Measurements from ENCODE around the gene GRM2.
"Not testable (repeated sequence)": the region's sequence is repeated elsewhere in the genome, so short reads cannot be mapped to it uniquely, and the experiment has no call there.

GRM2 gene

GRCh38 chr3:51720292-51721061 lies 13.6 kb downstream of the GRM2 start:
- H3K27me3 ChIP-seq (ENCODE audit: control insufficient read depth, insufficient read depth, low read length), result no peaks in the 10 kb centered on the region
- H3K9ac ChIP-seq (ENCODE audit: low read length), result no peak overlapping the region
- H3K4me3 ChIP-seq (ENCODE audit: low read length), result no peak overlapping the region
- no peaks in the 10 kb centered on the region for H3K36me3 ChIP-seq (ENCODE audit: control insufficient read depth, insufficient read depth, low read length)
- H3K4me1 ChIP-seq (ENCODE audit: control insufficient read depth, insufficient read depth, low read length), result no peaks in the 10 kb centered on the region
- no peaks in the 10 kb centered on the region for H3K9me3 ChIP-seq (ENCODE audit: control insufficient read depth, low read length)

GRCh38 chr3:51721062-51721745 lies 14.3 kb downstream of the GRM2 start:
- H3K9me3 ChIP-seq (ENCODE audit: control insufficient read depth, low read length), result no peaks in the 10 kb centered on the region
- no peaks in the 10 kb centered on the region for H3K4me1 ChIP-seq (ENCODE audit: control insufficient read depth, insufficient read depth, low read length)
- H3K36me3 ChIP-seq (ENCODE audit: control insufficient read depth, insufficient read depth, low read length), result no peaks in the 10 kb centered on the region
- H3K9ac ChIP-seq (ENCODE audit: low read length), result no peak overlapping the region
- no peaks in the 10 kb centered on the region for H3K27me3 ChIP-seq (ENCODE audit: control insufficient read depth, insufficient read depth, low read length)
- no peak overlapping the region for H3K4me3 ChIP-seq (ENCODE audit: low read length)

- Histone ChIP-seq H3K9me3 (ENCODE audit: control insufficient read depth, low read length) (no peaks in the 10 kb centered on the region), H3K4me3 (ENCODE audit: low read length) (no peak overlapping the region), H3K36me3 (ENCODE audit: control insufficient read depth, insufficient read depth, low read length) (no peaks in the 10 kb centered on the region), H3K9ac (ENCODE audit: low read length) (no peak overlapping the region), H3K4me1 (ENCODE audit: control insufficient read depth, insufficient read depth, low read length) (no peaks in the 10 kb centered on the region), H3K27me3 (ENCODE audit: control insufficient read depth, insufficient read depth, low read length) (no peaks in the 10 kb centered on the region)
These were observed 15.5 kb downstream of the GRM2 start for GRCh38 chr3:51722362-51722761.

DNA sequence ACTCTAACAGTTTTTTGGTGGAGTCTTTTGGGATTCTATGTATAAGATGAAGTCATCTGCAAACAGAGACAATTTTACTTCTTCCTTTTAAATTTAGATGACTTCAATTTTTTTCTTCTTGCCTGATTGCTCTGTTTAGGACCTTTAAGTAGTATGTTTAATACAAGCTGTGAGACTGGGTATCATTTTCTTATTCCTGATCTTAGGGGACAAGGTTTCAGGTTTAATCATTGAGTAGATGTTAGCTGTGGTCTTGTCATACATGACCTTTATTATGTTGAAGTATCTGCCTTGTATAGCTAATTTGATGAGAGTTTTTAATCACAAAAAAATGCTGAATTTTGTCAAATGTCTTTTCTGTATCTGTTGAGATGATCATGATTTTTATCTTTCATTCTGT lies 20.6 kb downstream of the GRM2 start:
- Histone ChIP-seq H3K4me3 (ENCODE audit: low read length) (no peak overlapping the region), H3K4me1 (ENCODE audit: control insufficient read depth, insufficient read depth, low read length) (no peaks in the 10 kb centered on the region), H3K9ac (ENCODE audit: low read length) (no peak overlapping the region), H3K36me3 (ENCODE audit: control insufficient read depth, insufficient read depth, low read length) (no peaks in the 10 kb centered on the region), H3K27me3 (ENCODE audit: control insufficient read depth, insufficient read depth, low read length) (no peaks in the 10 kb centered on the region), H3K9me3 (ENCODE audit: control insufficient read depth, low read length) (no peaks in the 10 kb centered on the region)

DNA sequence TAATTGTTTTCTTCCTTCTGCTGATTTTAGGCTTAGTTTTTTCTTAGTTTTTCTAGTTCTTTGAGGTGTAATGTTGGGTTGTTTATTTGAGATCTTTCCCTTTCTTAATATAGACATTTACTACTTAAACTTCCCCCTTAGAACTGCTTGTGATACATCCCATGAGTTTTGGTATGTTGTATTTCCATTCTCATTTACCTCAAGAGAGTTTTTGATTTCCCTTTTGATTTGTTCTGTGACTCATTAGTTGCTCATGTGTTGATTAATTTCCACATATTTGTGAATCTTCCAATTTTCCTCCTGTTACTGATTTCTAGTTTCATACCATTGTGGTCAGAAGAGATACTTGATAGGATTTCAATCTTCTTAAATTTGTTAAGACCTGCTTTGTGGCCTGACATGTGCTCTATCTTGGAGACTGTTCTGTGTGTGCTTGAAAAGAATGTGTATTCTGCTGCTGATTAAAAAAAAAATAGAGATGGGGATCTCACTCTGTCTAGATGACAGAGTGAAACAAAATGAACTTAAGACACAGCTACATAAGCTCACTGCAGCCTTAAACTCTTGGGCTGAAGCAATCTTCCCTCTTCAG lies 22.3 kb downstream of the GRM2 start:
- Histone ChIP-seq H3K4me3 (ENCODE audit: low read length) (no peak overlapping the region), H3K36me3 (ENCODE audit: control insufficient read depth, insufficient read depth, low read length) (no peaks in the 10 kb centered on the region), H3K27me3 (ENCODE audit: control insufficient read depth, insufficient read depth, low read length) (no peaks in the 10 kb centered on the region), H3K9ac (ENCODE audit: low read length) (no peak overlapping the region), H3K4me1 (ENCODE audit: control insufficient read depth, insufficient read depth, low read length) (no peaks in the 10 kb centered on the region), H3K9me3 (ENCODE audit: control insufficient read depth, low read length) (no peaks in the 10 kb centered on the region)

DNA sequence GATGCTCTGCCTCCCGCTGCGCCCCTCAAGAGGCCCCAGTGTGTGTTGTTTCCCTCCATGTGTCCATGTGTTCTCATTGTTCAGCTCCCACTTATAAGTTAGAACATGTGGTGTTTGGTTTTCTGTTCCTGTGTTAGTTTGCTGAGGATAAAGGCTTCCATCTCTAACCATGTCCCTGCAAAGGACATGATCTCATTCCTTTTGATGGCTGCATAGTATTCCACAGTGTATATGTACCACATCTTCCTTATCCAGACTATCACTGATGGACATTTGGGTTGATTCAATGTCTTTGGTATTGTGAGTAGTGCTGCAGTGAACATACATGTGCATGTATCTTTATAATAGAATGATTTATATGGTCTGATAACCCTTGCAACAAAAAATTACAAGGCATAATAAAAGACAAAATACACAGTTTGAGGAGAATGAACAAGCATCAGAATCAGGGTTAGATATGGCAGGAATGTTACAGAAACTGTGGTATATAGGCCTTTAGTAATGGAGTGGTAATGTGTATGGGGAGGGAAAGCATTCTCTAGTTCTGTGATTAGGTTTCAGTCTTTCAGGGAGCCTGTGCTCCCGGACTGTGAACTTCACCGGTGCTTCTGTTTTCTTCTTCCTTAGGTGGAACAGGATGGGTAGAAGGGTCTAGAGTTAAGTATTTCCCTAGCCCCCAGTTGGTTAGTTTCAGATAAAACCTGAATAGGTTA lies 27.1 kb downstream of the GRM2 start:
- Histone ChIP-seq H3K4me1 (ENCODE audit: control insufficient read depth, insufficient read depth, low read length) (no peaks in the 10 kb centered on the region), H3K9ac (ENCODE audit: low read length) (no peak overlapping the region), H3K9me3 (ENCODE audit: control insufficient read depth, low read length) (no peaks in the 10 kb centered on the region), H3K27me3 (ENCODE audit: control insufficient read depth, insufficient read depth, low read length) (no peaks in the 10 kb centered on the region), H3K36me3 (ENCODE audit: control insufficient read depth, insufficient read depth, low read length) (no peaks in the 10 kb centered on the region), H3K4me3 (ENCODE audit: low read length) (no peak overlapping the region)

- Histone ChIP-seq H3K9ac (ENCODE audit: low read length) (no peak overlapping the region), H3K36me3 (ENCODE audit: control insufficient read depth, insufficient read depth, low read length) (no peaks in the 10 kb centered on the region), H3K4me3 (ENCODE audit: low read length) (no peak overlapping the region), H3K9me3 (ENCODE audit: control insufficient read depth, low read length) (no peaks in the 10 kb centered on the region), H3K4me1 (ENCODE audit: control insufficient read depth, insufficient read depth, low read length) (no peaks in the 10 kb centered on the region), H3K27me3 (ENCODE audit: control insufficient read depth, insufficient read depth, low read length) (no peaks in the 10 kb centered on the region)
These were observed 27.7 kb downstream of the GRM2 start for GRCh38 chr3:51734572-51734907.

DNA sequence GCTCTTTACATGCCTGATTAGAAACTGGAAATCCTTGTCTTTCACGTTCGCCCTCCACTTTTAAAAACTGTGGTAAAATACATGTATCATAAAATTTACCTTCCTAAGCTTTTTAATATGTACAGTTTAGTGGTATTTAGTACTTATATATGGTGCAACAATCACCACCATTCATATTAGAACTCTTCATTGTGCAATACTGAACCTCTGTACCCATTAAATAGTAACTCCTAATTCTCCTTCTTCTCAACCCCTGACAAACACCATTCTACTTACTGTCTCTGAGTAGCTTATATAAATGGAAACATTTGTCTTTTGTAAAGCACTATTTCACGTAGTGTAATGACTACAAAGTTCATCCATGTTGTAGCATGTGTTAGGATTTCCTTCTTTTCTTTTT lies 28.2 kb downstream of the GRM2 start:
- Histone ChIP-seq H3K27me3 (ENCODE audit: control insufficient read depth, insufficient read depth, low read length) (no peaks in the 10 kb centered on the region), H3K9me3 (ENCODE audit: control insufficient read depth, low read length) (no peaks in the 10 kb centered on the region), H3K36me3 (ENCODE audit: control insufficient read depth, insufficient read depth, low read length) (no peaks in the 10 kb centered on the region), H3K9ac (ENCODE audit: low read length) (no peak overlapping the region), H3K4me3 (ENCODE audit: low read length) (no peak overlapping the region), H3K4me1 (ENCODE audit: control insufficient read depth, insufficient read depth, low read length) (no peaks in the 10 kb centered on the region)

- H3K4me3 ChIP-seq (ENCODE audit: low read length), result no peak overlapping the region
- no peaks in the 10 kb centered on the region for H3K27me3 ChIP-seq (ENCODE audit: control insufficient read depth, insufficient read depth, low read length)
- H3K9ac ChIP-seq (ENCODE audit: low read length), result no peak overlapping the region
- no peaks in the 10 kb centered on the region for H3K9me3 ChIP-seq (ENCODE audit: control insufficient read depth, low read length)
- H3K4me1 ChIP-seq (ENCODE audit: control insufficient read depth, insufficient read depth, low read length), result no peaks in the 10 kb centered on the region
- no peaks in the 10 kb centered on the region for H3K36me3 ChIP-seq (ENCODE audit: control insufficient read depth, insufficient read depth, low read length)
These were observed 29.1 kb downstream of the GRM2 start for GRCh38 chr3:51735950-51736349.

DNA sequence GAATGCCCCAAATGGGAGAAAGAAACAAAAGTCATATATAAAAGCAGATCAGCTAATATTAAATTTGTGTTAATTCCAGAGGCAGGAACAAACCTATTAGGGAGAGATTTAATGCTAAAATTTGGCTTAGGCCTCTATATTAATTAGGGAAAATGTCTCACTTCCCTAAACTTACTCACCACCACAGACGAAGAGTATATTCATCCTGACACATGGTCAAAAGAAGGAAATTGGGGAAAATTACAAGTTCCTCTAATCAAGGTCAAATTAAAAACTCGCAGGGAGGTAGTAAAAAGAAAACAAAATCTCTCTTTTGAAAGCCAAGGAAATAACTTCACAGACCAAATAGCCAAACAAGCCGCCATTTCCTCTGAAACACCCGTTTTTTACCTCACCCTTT lies 32.2 kb downstream of the GRM2 start:
- Histone ChIP-seq H3K9ac (ENCODE audit: low read length) (no peak overlapping the region), H3K4me1 (ENCODE audit: control insufficient read depth, insufficient read depth, low read length) (no peaks in the 10 kb centered on the region), H3K4me3 (ENCODE audit: low read length) (no peak overlapping the region), H3K27me3 (ENCODE audit: control insufficient read depth, insufficient read depth, low read length) (no peaks in the 10 kb centered on the region), H3K36me3 (ENCODE audit: control insufficient read depth, insufficient read depth, low read length) (no peaks in the 10 kb centered on the region), H3K9me3 (ENCODE audit: control insufficient read depth, low read length) (no peaks in the 10 kb centered on the region)

DNA sequence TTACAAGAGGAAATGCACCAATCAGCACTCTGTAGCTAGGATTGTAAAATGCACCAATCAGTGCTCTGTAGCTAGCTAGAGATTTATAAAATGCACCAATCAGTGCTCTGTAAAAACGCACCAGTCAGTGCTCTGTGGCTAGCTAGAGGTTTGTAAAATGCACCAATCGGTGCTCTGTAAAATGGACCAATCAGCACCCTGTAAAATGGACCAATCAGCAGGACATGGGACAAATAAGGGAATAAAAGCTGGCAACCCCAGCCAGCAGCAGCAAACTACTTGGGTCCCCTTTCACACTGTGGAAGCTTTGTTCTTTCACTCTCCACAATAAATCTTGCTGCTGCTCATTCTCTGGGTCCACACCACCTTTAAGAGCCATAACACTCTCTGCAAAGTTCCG lies 35.5 kb downstream of the GRM2 start:
- not testable (repeated sequence) for H3K4me3 ChIP-seq (ENCODE audit: low read length); H3K36me3 ChIP-seq (ENCODE audit: control insufficient read depth, insufficient read depth, low read length); H3K9me3 ChIP-seq (ENCODE audit: control insufficient read depth, low read length); H3K27me3 ChIP-seq (ENCODE audit: control insufficient read depth, insufficient read depth, low read length); H3K4me1 ChIP-seq (ENCODE audit: control insufficient read depth, insufficient read depth, low read length); H3K9ac ChIP-seq (ENCODE audit: low read length)

DNA sequence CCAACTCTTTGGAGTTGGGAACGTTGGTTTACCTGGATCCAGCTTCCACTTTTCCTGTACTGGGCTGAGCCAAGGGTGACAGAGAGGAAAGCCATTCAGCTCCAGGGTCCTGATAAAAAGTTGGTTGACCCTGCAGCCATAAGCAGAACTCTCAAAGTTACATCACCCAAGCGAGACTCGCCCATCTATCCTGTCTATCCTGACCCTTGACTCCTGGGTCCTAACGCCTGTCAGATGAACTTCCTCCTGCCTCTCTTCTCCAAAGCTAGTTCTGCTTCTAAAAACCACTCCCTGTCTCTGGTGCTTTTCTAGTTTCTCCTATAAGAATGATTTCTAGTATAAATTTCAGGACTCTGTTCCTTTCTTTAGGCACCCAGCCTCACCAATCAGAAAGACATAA lies 36.1 kb downstream of the GRM2 start:
- not testable (repeated sequence) for H3K4me1 ChIP-seq (ENCODE audit: control insufficient read depth, insufficient read depth, low read length); H3K9ac ChIP-seq (ENCODE audit: low read length); H3K36me3 ChIP-seq (ENCODE audit: control insufficient read depth, insufficient read depth, low read length); H3K27me3 ChIP-seq (ENCODE audit: control insufficient read depth, insufficient read depth, low read length); H3K4me3 ChIP-seq (ENCODE audit: low read length); H3K9me3 ChIP-seq (ENCODE audit: control insufficient read depth, low read length)

Data from mucosa of stomach (tissue), 1 donor.